NB4 (cell line): ENCODE data around the gene FMN1.

Source experiments
- TF ChIP-seq, protein P1 (sequence below): IDR thresholded peaks from one replicate; pipeline ENCODE4 v1.5.1; 2012; ENCODE audit warnings: low read depth, low read length
- TF ChIP-seq, protein P2 (sequence below): IDR thresholded peaks from 2 replicates; pipeline ENCODE4 v1.6.1; 2011; ENCODE audit warnings: low read depth, low read length

DNA sequence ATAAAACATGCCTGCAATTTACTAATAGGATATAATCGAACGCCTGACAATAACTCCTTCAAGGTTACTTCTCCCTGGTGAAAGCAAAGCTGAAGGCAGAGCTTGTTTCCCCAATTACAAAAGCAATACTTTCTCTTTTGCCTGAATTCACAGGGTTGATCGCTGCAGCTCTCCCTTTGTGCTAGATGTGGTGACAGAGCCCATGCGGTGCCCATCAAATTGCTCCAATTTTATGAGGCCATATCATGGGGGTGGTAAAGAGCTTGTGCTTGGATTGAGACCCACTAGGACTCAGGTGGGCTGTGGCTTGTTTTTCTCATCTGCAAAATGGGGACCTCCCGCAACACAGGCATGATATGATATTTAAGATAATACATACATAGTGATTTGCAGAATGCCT is 333.3 kb downstream of the FMN1 start:
- TF ChIP-seq, protein P1, sequence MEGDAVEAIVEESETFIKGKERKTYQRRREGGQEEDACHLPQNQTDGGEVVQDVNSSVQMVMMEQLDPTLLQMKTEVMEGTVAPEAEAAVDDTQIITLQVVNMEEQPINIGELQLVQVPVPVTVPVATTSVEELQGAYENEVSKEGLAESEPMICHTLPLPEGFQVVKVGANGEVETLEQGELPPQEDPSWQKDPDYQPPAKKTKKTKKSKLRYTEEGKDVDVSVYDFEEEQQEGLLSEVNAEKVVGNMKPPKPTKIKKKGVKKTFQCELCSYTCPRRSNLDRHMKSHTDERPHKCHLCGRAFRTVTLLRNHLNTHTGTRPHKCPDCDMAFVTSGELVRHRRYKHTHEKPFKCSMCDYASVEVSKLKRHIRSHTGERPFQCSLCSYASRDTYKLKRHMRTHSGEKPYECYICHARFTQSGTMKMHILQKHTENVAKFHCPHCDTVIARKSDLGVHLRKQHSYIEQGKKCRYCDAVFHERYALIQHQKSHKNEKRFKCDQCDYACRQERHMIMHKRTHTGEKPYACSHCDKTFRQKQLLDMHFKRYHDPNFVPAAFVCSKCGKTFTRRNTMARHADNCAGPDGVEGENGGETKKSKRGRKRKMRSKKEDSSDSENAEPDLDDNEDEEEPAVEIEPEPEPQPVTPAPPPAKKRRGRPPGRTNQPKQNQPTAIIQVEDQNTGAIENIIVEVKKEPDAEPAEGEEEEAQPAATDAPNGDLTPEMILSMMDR, result no peak
- TF ChIP-seq, protein P2, sequence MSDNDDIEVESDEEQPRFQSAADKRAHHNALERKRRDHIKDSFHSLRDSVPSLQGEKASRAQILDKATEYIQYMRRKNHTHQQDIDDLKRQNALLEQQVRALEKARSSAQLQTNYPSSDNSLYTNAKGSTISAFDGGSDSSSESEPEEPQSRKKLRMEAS, result no peak
